BJ (cell line): Measurements from ENCODE around the gene ZNF385B. TPM values are rescaled to one million over a fixed set of nuclear protein-coding genes. Genes with fewer than 3 reads are reported as not detected.

Experiments used
- CTCF ChIA-PET: fragments of 350-600 bp; formaldehyde crosslinking; extraction: SDS; loops from one replicate; lab custom pipeline; 2021; ENCODE audit warnings: antibody characterized with exemption, inconsistent platforms; lab: Yijun Ruan, JAX
- POLR2A ChIA-PET: fragments of 300-600 bp; sonication (Branson Sonifier 250); formaldehyde crosslinking; extraction: SDS; loops from one replicate; lab custom pipeline; 2021; ENCODE audit warnings: antibody characterized with exemption; lab: Charles Lee
- DNase-seq: peaks from one replicate; pipeline ENCODE4 v3.0.0-alpha.2; 2011; ENCODE audit warnings: low read depth
- H3K27me3 ChIP-seq: 2 replicates; pipeline ENCODE4 v1.6.0; 2011; ENCODE audit warnings: low read length; ENCODE audit not compliant: control insufficient read depth, insufficient read depth
- H3K36me3 ChIP-seq: 2 replicates; pipeline ENCODE4 v1.5.1; 2011; ENCODE audit warnings: low read length; ENCODE audit not compliant: control insufficient read depth, insufficient read depth
- H3K4me3 ChIP-seq: 2 replicates; pipeline ENCODE4 v1.5.1; 2011; ENCODE audit warnings: low read depth, mild to moderate bottlenecking, control low read depth, low read length
- CTCF ChIP-seq: IDR thresholded peaks from 2 replicates; pipeline ENCODE4 v1.5.1; 2011; ENCODE audit warnings: low read depth, mild to moderate bottlenecking, control low read depth, inconsistent platforms, low read length, moderate library complexity; ENCODE audit not compliant: insufficient read depth
- polyA plus RNA-seq: library from polyadenylated mRNA; depleted of rRNA; stranded (reverse); fragments of >200 nt; gene quantifications from 2 replicates; pipeline ENCODE4 v1.2.3, GENCODE V29; 2011

The ZNF385B gene
- polyA plus RNA-seq, 1 experiment: 0.22 TPM

DNA sequence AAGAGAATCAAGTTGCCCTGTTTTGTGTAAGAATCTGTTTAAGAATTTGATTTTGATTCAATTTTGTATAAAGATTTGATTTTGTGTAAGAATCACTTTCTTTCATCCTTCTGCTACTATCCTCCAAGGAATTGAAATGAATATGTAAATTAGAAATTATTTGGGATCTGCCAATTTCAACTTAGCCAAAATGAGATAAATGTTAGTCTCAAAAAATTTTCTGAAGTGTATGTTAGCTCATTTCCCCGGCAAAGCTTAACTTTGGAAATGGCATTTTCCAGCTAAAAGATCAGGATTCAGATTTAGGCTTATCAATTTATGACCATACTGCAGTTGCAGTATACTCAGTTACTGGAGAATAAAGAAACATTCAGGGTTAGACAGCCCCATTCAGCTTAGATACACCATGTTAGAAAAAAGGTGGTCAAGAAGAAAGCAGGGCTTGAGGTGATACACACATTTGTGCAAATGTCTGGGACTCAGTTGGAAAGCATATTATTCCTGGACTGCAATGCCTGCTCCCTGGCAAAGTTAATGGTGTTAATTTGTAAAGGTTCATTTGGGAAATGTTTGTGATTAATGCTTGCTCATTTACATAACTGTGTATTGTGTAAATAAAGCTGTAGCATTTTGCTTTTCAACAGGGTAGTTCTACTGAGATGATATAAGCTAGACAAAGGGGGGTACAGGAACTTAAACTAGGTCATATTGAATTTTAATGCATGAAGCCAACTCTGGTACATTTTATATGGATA lies 349.0 kb downstream of the ZNF385B start:
- POLR2A ChIA-PET: no interaction called here
- no peaks in the 10 kb centered on the region for H3K36me3 ChIP-seq
- H3K4me3 ChIP-seq: no peak overlapping the region
- H3K27me3 ChIP-seq: no peaks in the 10 kb centered on the region
- no peak for TF ChIP-seq CTCF
- CTCF ChIA-PET: interaction anchor here (1.0 kb wide), 2 partner anchors 15 to 16 kb away, joined by 3 to 4 read pairs; no protein-coding TSS in a partner anchor
- DNase-seq: no peak

DNA sequence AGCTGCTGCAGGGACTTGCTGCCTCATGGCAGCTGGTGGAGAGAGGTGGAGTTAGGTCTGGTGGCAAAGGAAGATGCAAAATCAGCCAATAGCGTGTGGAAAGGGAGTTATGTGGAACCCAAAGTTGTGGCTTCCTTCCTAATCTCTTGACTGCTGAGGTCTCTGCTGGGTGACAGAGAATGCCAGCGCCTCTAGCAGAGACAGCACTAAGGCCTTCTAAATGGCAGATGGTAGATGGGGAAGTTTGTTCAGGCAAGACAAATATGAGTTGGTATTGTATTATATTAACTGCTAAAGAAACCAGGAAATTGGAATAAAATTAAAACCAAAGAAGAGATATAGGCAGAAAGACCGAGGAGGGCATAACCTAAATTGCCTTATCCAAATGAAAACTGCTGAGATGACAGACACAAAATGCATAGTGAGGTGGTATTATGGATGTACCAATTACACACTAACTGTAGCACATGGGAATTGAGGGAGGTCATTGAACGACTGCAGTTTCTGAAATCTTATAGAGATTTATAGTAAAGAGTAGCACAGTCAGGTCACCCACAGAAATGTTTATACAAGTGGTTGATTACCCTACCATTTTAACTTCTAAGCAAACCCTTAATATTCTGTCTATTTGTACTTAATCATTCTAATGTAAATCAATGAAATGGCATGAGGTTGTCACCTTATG lies 350.2 kb downstream of the ZNF385B start:
- ChIA-PET CTCF (interaction anchor here (0.6 kb wide), 1 partner anchor 8 kb away, joined by 4 read pairs; no protein-coding TSS in a partner anchor), POLR2A (no interaction called here)
- H3K4me3 ChIP-seq: no peak overlapping the region
- no peaks in the 10 kb centered on the region for H3K27me3 ChIP-seq
- TF ChIP-seq CTCF: no peak
- no peaks in the 10 kb centered on the region for H3K36me3 ChIP-seq
- no peak for DNase-seq

GRCh38 chr2:179495315-179495714 lies 366.1 kb downstream of the ZNF385B start:
- no peak for TF ChIP-seq CTCF
- POLR2A ChIA-PET: no interaction called here
- no peak for DNase-seq
- no peaks in the 10 kb centered on the region for H3K27me3 ChIP-seq
- CTCF ChIA-PET: no interaction called here
- no peaks in the 10 kb centered on the region for H3K36me3 ChIP-seq
- no peak overlapping the region for H3K4me3 ChIP-seq

DNA sequence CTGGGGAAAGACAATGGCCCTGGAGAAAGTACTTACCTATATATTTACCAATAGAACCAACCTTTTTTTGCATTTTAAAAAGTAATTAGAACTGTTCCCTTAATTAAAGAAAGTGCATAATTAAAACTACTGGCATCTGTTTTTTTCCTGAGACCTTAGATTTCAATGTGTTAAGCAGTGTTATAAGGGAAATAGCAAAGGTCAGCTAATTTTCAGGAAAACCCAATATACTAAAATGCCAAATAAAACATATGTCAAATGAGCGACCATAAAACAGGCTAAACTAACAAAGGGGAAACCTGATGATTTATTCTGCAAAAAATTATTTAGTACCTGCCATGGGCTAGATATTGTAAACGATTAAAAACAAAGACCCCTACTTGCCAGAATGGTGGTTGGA lies 372.8 kb downstream of the ZNF385B start:
- CTCF ChIA-PET: no interaction called here
- no peak for DNase-seq
- no peak for TF ChIP-seq CTCF
- no peaks in the 10 kb centered on the region for H3K36me3 ChIP-seq
- H3K27me3 ChIP-seq: no peaks in the 10 kb centered on the region
- H3K4me3 ChIP-seq: no peak overlapping the region
- POLR2A ChIA-PET: no interaction called here

GRCh38 chr2:179487010-179487731 lies 374.2 kb downstream of the ZNF385B start:
- Histone ChIP-seq H3K4me3 (no peak overlapping the region), H3K36me3 (no peaks in the 10 kb centered on the region), H3K27me3 (no peaks in the 10 kb centered on the region)
- POLR2A ChIA-PET: no interaction called here
- DNase-seq: no peak
- TF ChIP-seq CTCF: no peak
- CTCF ChIA-PET: no interaction called here
